HepG2 (cell line): Measurements from ENCODE around the gene UBAC2. TPM values are rescaled to one million over a fixed set of nuclear protein-coding genes. Genes with fewer than 3 reads are reported as not detected.

Experiments
- ATAC-seq: fragments of 200-7000 bp; cut with Tn5 transposase; 3 replicates; pipeline ENCODE4 v1.9.1; 2020; ENCODE audit warnings: mild to moderate bottlenecking, moderate library complexity
- BruUV-seq: library from RNA; stranded (reverse); fragments of 400-500 nt; replicated peaks from 2 replicates; lab custom pipeline; 2021; lab: Mats Ljungman, UMichigan
- CTCF ChIA-PET: fragments of 300-600 bp; formaldehyde crosslinking; extraction: SDS; loops from one replicate; lab custom pipeline; 2021; ENCODE audit warnings: low total read pairs, inconsistent platforms, low intra/inter-chr PET ratio; lab: Yijun Ruan, JAX
- POLR2A ChIA-PET: fragments of 350-600 bp; sonication (Branson Sonifier 250); formaldehyde crosslinking; loops from one replicate; lab custom pipeline; 2020; ENCODE audit warnings: antibody characterized with exemption, inconsistent platforms; lab: Yijun Ruan, JAX
- DNase-seq: peaks from one replicate; pipeline ENCODE4 v3.0.0-alpha.2; 2015; ENCODE audit warnings: low spot score
- FAIRE-seq: peaks from 3 replicates; lab custom pipeline; 2011; peaks lifted over from hg19 to GRCh38; lab: Jason Lieb, UNC
- H2AFZ ChIP-seq: one replicate; pipeline ENCODE4 v1.6.1; 2011; ENCODE audit warnings: low read length, inconsistent platforms
- H3K27ac ChIP-seq: fragments of 300-600 bp; 3 replicates; pipeline ENCODE4 v1.8.0; 2011; ENCODE audit warnings: mixed run types, mild to moderate bottlenecking, mixed read lengths, low read length, inconsistent platforms; ENCODE audit not compliant: insufficient read depth; ENCODE audit errors: extremely low read length
- H3K27me3 ChIP-seq, 2 experiments: fragments of 200-600 bp in 1 of 2; 2 replicates in 1 of 2; 3 replicates in 1 of 2; pipeline versions ENCODE4 v1.6.0 to v1.8.0; 2011; ENCODE audit warnings: low read length in 2 of 2, mild to moderate bottlenecking in 2 of 2, moderate library complexity in 2 of 2, inconsistent platforms in 1 of 2; ENCODE audit not compliant: insufficient read depth in 2 of 2, control insufficient read depth in 1 of 2
- H3K36me3 ChIP-seq, 2 experiments: fragments of 200-600 bp in 1 of 2; replicated peaks in 1 of 2; 2 replicates in 1 of 2; 3 replicates in 1 of 2; pipeline versions ENCODE4 v1.5.1 to v1.8.0; 2011; ENCODE audit warnings: low read length in 2 of 2, inconsistent platforms in 1 of 2; ENCODE audit not compliant: insufficient read depth in 2 of 2, control insufficient read depth in 1 of 2
- H3K4me1 ChIP-seq: 2 replicates; pipeline ENCODE4 v1.5.1; 2012; ENCODE audit warnings: low read length, inconsistent platforms; ENCODE audit not compliant: insufficient read depth
- H3K4me2 ChIP-seq: 2 replicates; pipeline ENCODE4 v1.6.0; 2011; ENCODE audit warnings: low read depth, low read length, inconsistent platforms
- H3K4me3 ChIP-seq, 3 experiments: fragments of 200-600 bp in 1 of 3; sonication (generic), shearing (Covaris generic) in 1 of 3; replicated peaks in 1 of 3; 2 replicates each; pipeline ENCODE4 v1.5.1; 2011 to 2016; ENCODE audit warnings: low read length in 3 of 3, inconsistent platforms in 2 of 3, low read depth in 2 of 3, mild to moderate bottlenecking in 2 of 3, control low read depth in 1 of 3, mixed read lengths in 1 of 3; ENCODE audit not compliant: insufficient read depth in 1 of 3
- H3K79me2 ChIP-seq: one replicate; pipeline ENCODE4 v1.6.1; 2011; ENCODE audit warnings: low read length, inconsistent platforms; ENCODE audit not compliant: insufficient read depth
- H3K9ac ChIP-seq: 2 replicates; pipeline ENCODE4 v1.6.0; 2011; ENCODE audit warnings: mild to moderate bottlenecking, low read depth, low read length, inconsistent platforms; ENCODE audit not compliant: insufficient read depth
- H3K9me3 ChIP-seq: 2 replicates; pipeline ENCODE4 v1.5.1; 2012; ENCODE audit warnings: mild to moderate bottlenecking, low read length
- H4K20me1 ChIP-seq: 2 replicates; pipeline ENCODE4 v1.6.0; 2011; ENCODE audit warnings: inconsistent platforms, mild to moderate bottlenecking, low read length, moderate library complexity; ENCODE audit not compliant: insufficient read depth
- ATF1 ChIP-seq: IDR thresholded peaks from 2 replicates; pipeline ENCODE4 v1.6.1; 2016; ENCODE audit warnings: mild to moderate bottlenecking, control low read depth
- FOSL2 ChIP-seq: sonication (generic); formaldehyde crosslinking; IDR thresholded peaks from 2 replicates; pipeline ENCODE4 v1.4.0; 2020; ENCODE audit warnings: missing genetic modification reagents
- FOXK1 ChIP-seq: sonication (generic); formaldehyde crosslinking; IDR thresholded peaks from 2 replicates; pipeline ENCODE4 v1.4.0; 2020; ENCODE audit warnings: low read depth, missing genetic modification reagents, borderline replicate concordance
- HOXA5 ChIP-seq: sonication (generic); formaldehyde crosslinking; IDR thresholded peaks from 2 replicates; pipeline ENCODE4 v1.4.0; 2020; ENCODE audit warnings: missing genetic modification reagents
- MIER2 ChIP-seq: IDR thresholded peaks from 2 replicates; pipeline ENCODE4 v1.6.1; 2016; ENCODE audit warnings: missing biosample characterization, missing genetic modification reagents
- REST ChIP-seq, 2 experiments: IDR thresholded peaks; 2 replicates each; pipeline ENCODE4 v1.6.1; 2011 to 2012; ENCODE audit warnings: low read length in 2 of 2, borderline replicate concordance in 1 of 2, low read depth in 1 of 2, mild to moderate bottlenecking in 1 of 2, moderate library complexity in 1 of 2
- SIX1 ChIP-seq: sonication (generic); formaldehyde crosslinking; IDR thresholded peaks from 2 replicates; pipeline ENCODE4 v1.4.0; 2020; ENCODE audit warnings: missing genetic modification reagents, borderline replicate concordance
- SIX4 ChIP-seq: sonication (generic); formaldehyde crosslinking; IDR thresholded peaks from 2 replicates; pipeline ENCODE4 v1.4.0; 2020; ENCODE audit warnings: missing genetic modification reagents
- TERF1 ChIP-seq: sonication (generic); formaldehyde crosslinking; IDR thresholded peaks from 2 replicates; pipeline ENCODE4 v1.8.0; 2022; ENCODE audit warnings: mild to moderate bottlenecking, missing genetic modification reagents, moderate library complexity
- ZNF430 ChIP-seq: sonication (generic); formaldehyde crosslinking; IDR thresholded peaks from 2 replicates; pipeline ENCODE4 v1.9.0; 2021; ENCODE audit warnings: mild to moderate bottlenecking, missing genetic modification reagents
- WGBS: methylation state at CpG from one replicate; pipeline ENCODE4 v1.1.6; 2017; ENCODE audit warnings: low lambda C conversion rate; 5-methylcytosine and 5-hydroxymethylcytosine counted together
- in situ Hi-C: cut with HindIII; loops from 2 replicates; pipeline ENCODE4 v1.10.0; 2017; ENCODE audit warnings: low pct_unique_long_range_greater_than_20kb; ENCODE audit not compliant: extremely low pct_ligation_motif_present
- intact Hi-C: fragments of 100-400 bp; cut with micrococcal nuclease; formaldehyde crosslinking; loops from one replicate; pipeline ENCODE4 v1.10.0; 2022; ENCODE audit not compliant: unreplicated experiment
- polyA plus RNA-seq, 8 experiments: library from polyadenylated mRNA; depleted of rRNA in 3 of 8; stranded (reverse) in 7 of 8; unstranded in 1 of 8; fragments of >200 nt; fragmentation: Illumina TruSeq in 4 of 8; extraction: Trizol in 4 of 8; gene quantifications; 2 replicates each; pipeline versions ENCODE4 v1.2.1 to v1.2.3, GENCODE V29; 2011 to 2016; ENCODE audit warnings: low read depth in 4 of 8, missing spikeins in 1 of 8, mixed read lengths in 1 of 8; ENCODE audit not compliant: insufficient read depth in 1 of 8
- total RNA-seq, 5 experiments: library from RNA; depleted of rRNA; stranded (reverse); fragments of >200 nt; fragmentation: Illumina TruSeq; extraction: Trizol; gene quantifications; 2 replicates each; pipeline ENCODE4 v1.2.3, GENCODE V29; 2016; ENCODE audit warnings: low read depth in 1 of 5

The UBAC2 gene
- total and polyA plus RNA-seq, 2 of the 13 experiments (the other 11 are each of a cell fraction or from before 2014, with no cell fraction given) = 61.3 to 80.8 TPM

GRCh38 chr13:99404005-99404755 is 203.5 kb downstream of the UBAC2 start:
- Histone ChIP-seq H4K20me1 (no peaks in the 10 kb centered on the region), H3K4me1 (peaks cover 13% of the 10 kb centered on the region), H3K9ac (no peak overlapping the region), H2AFZ (no peak overlapping the region), H3K4me3 (peak overlapping the region in 1 of 3 experiments; percentile 46; a peak in 2 of 6 replicates), H3K79me2 (no peaks in the 10 kb centered on the region), H3K4me2 (peak overlapping the region; percentile 77), H3K27me3 (peaks cover 3 to 19% of the 10 kb centered on the region in 2 experiments; a peak in 4 of 5 replicates), H3K27ac (no peak overlapping the region), H3K9me3 (no peaks in the 10 kb centered on the region), H3K36me3 (no peaks in the 10 kb centered on the region)
- ChIA-PET CTCF (no interaction called here), POLR2A (no interaction called here)
- 5% methylated on average over 19 of the region's 24 CpGs for WGBS
- DNase-seq (peak; percentile 13), ATAC-seq (peak; percentile 77), FAIRE-seq (no peak)
- TF ChIP-seq TERF1 (no peak), SIX1 (CRISPR knock-in tag) (peak; percentile 29; the same call in 1 of the 2 replicates), ATF1 (no peak), ZNF430 (no peak), REST (IDR thresholded peaks at IDR 0.05; ENCODE audit: borderline replicate concordance in 1 of 2, low read depth in 1 of 2, low read length in 2 of 2) (peak; percentile 12 to 88), FOSL2 (CRISPR knock-in tag) (no peak), SIX4 (CRISPR knock-in tag) (0 out of 2 replicates have a peak, but pooled peaks have one; percentile 17), MIER2 (CRISPR knock-in tag) (peak; percentile 67; the same call in 1 of the 2 replicates), FOXK1 (CRISPR knock-in tag) (no peak), HOXA5 (CRISPR knock-in tag) (no peak)
- intact Hi-C loops (no loop called here), in situ Hi-C loops (no loop called here)
- no TSS peak for BruUV-seq
